GM21360 (cell line): ENCODE measurements around the gene FARP2.
"Not testable (repeated sequence)": the region's sequence is repeated elsewhere in the genome, so short reads cannot be mapped to it uniquely, and the experiment has no call there.

Source experiments
- ATAC-seq: cut with Tn5 transposase; IDR thresholded peaks from one replicate; pipeline ENCODE4 v1.9.1; 2021; ENCODE audit warnings: mild to moderate bottlenecking, moderate library complexity; ENCODE audit not compliant: unreplicated experiment

The FARP2 gene

DNA sequence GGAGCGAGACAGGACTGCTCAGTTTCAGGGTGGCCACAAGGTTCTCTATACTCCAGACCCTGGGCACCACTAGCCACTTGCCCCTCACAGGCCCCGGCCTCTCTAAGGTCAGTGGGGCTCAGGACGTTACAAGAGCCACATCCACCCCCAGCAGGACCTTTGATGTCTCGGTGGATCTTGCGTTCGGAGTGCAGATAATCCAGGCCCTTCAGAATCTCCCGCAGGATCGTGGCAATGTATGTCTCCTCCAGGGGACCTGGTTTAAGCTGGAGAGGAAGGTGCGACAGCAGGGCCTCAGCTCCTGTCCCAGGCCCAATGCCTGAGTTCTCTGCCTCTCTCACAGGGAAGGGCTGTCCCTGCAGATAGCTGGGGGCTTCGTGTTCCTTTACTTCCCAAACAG lies 143.9 kb downstream of the FARP2 start:
- no peak for ATAC-seq

- no peak for ATAC-seq
Observed at GRCh38 chr2:241500431-241500975, 144.4 kb downstream of the FARP2 start.

- no peak for ATAC-seq
Observed at GRCh38 chr2:241501099-241501541, 145.0 kb downstream of the FARP2 start.

DNA sequence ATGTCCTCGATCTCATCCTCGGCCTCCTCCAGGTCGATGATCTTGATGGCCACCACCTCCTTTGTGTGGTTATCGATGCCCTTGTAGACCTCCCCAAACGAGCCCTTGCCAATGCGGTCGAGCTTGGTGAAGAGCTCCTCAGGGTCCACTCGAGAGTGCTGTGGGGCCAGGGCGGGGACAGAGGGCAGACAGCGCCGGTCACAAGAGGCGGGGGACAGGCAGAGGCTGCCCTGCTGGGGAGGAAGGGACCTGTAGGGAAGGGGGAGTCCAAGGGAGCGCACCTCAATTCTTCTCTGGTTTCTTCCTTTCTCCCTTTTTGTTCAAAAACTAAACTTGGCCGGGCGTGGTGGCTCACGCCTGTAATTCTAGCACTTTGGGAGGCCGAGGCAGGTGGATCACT lies 145.5 kb downstream of the FARP2 start:
- ATAC-seq, result no peak

DNA sequence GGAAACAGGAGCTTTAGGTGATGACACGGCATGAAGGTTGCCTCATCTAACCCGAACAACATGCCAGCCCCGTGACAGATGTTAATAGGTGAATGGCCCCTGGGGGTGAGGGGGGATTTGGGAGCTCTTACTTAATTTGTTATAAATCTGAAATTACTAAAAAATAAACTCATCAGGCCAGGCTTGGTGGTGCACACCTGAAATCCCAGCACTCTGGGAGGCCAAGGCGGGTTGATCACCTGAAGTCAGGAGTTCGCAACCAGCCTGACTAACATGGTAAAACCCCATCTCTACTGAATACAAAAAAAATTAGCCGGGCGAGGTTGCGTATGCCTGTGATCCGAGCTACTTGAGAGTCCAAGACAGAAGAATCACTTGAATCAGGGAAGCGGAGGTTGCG lies 146.2 kb downstream of the FARP2 start:
- no peak for ATAC-seq

DNA sequence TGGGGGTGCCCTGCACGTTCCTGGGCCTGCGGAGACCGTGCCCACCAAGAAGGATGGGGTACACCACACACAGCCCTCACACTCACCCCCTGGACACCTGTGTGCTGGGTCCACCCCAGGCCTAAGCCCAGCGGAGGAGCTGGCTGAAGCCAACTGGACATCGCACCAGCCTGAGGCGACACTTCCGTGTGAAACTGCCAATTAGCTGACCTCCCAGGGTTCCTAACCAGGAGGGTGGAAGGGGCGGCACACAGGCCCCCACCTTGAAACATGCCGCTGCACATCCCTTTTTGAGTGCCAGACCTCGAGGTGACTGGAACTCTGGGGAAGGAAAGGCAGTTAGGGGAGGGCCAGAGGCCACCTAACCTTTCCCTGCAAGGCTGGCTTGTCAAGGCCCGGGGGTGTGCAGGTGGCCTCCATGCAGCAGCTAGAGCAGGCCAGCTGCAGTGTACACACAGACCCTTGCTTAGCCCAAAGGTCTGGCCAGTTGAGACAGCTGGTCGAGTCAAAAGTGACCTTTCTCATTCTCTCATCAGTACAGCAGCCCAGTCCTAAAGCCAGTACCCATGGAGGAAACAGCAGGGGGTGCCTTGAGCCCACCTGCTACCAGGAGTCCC lies 147.8 kb downstream of the FARP2 start:
- ATAC-seq, result no peak

DNA sequence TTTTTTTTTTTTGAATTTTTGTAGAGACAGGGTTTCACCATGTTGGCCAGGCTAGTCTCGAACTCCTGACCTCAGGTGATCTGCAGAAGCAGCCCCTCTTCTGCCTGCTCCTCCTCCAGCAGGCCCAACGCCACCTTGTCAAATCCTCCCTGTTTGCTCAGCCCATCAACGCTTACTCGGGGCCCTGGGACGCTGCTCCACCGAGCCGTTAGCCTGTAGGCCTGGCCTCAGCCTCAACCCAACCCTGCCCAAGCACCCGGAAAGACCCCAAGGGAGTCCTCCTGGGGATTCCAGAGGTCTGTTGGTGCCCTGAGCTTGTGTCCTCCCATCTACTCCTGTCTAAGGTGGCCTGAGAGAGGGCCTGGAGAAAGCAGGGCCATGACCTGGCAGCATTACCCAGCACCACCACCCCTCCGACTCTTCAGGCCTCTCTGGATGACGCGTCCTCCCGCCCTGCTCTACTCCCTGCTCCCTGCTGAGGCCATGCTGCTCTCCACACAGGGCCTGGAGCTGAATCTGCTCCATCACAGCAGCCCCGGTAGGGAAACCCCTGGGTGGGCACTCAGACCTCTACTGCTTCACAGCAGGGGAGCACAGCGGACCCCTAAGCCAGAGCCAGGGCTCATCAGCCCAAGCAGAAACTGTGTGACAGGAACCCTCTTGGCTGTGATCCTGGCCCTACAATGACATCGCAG lies 149.1 kb downstream of the FARP2 start:
- no peak for ATAC-seq

DNA sequence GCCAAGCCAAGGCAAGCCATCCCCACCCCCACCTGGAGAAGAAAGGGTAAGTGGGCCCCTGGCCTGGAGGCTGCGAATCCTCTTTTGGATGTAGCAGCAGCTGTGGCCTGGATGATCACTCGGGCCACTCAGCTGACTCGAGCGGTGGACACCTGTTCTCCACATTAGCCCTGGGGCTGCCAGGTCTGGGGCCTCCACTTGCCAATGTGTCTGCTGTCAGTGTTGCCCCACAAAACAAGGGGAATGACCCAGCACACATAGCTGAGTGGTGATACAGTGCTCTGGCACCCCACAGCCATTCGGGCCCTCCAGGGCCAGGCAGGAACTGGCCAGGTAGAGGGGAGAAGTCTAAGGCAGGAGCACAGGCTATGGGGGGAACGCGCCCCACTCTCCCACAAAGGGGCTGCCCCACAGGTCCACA lies 149.7 kb downstream of the FARP2 start:
- ATAC-seq, result no peak

DNA sequence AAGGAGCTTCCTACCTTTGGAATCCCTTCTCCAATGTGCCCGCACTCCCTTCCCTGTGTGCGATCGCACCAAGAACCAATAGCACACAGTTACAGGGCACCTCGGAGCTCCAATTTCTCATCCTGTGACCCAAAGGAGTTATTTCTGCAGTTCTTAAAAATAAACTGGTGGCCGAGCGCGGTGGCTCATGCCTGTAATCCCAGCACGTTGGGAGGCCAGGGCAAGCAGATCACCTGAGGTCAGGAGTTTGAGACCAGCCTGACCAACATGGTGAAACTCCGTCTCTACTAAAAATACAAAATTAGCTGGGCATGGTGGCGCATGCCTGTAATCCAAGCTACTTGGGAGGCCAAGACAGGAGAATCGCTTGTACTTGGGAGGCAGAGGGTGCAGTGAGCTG lies 150.2 kb downstream of the FARP2 start:
- ATAC-seq, result not testable (repeated sequence)

- no peak for ATAC-seq
Observed at GRCh38 chr2:241506793-241507429, 150.8 kb downstream of the FARP2 start.

DNA sequence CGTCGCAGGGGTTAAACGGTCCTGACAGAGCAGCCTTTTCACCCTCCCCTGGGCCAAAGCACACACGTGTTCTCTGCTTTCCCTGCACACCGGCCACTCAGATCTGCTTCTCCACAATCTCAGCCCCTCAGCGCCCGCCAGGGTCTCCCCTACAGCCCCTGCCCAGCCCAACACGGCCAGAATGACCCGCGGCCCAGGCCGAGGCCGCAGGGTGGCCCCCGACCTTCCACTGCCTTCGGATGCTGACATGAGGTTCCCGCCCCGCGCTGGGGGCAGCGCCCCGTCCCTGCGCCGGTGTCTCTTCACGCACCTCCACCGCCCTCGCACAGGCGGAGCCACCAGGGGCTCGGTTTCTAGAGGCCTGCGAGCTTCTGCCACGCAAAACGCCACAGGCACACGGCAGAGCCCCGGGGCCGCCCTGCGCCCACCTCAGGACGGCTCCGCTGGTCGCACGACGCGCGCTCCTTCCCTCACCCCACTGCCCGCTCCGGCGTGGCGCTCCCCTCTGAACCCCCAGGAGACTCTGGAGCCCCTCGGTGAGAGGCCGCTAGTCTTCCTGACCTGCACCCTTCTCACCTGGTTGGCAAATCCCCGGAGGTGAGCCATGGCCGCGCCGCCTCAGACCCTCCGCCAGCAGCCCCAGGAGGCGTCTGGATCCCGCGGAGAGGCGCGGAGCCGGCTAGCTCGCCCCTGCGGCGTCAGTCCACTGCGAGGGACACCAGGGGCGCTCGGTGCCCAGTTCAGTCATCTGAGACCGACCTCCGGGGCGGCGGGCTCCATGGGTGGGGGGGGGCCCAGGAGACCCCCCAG lies 151.6 kb downstream of the FARP2 start:
- peak; percentile 16 for ATAC-seq

GRCh38 chr2:241508240-241509154 lies 152.4 kb downstream of the FARP2 start, which contains the start of gene STK25:
TSS of gene STK25 (minus strand) at chr2:241508584. CDS start at chr2:241508035, 549 bp downstream.
- peak; percentile 93 for ATAC-seq

GRCh38 chr2:241509155-241509784 lies 153.2 kb downstream of the FARP2 start:
- no peak for ATAC-seq

- ATAC-seq, result no peak
Observed at GRCh38 chr2:241511091-241511741, 155.1 kb downstream of the FARP2 start.

DNA sequence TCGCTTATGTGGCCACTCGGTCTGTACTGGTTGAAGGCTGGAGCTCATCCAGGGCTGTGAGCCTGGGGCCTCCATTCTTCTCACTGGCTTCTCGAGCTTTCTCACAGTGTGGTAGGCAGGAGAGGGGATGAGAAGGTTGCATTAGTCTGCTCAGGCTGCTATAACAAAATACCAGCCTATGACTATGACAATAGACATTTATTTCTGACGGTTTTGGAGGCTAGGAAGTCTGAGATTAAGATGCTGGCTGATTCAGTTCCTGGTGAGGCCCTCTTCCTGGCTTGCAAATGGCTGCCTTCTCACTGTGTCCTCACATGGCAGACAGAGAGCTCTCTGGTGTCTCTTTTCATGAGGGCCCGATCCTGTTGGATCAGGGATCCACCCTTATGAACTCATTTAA lies 158.5 kb downstream of the FARP2 start:
- no peak for ATAC-seq

GRCh38 chr2:241514986-241515737 lies 159.1 kb downstream of the FARP2 start:
- no peak for ATAC-seq

DNA sequence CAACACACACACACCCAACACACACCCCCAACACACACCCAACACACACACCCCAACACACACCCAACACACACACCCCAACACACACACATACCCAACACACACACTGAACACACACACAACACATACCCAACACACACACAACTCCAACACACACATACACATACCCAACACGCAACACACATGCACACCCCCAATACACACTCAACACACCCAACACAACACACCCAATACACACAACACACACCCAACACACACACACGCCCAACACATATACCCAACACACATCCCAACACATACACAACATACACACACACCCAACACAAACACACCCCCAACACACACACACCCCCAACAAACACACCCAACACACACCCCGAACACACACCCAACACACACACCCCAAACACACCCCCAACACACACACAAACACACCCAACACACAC lies 160.5 kb downstream of the FARP2 start:
- no peak for ATAC-seq

- ATAC-seq, result no peak
Observed at GRCh38 chr2:241517297-241517696, 161.2 kb downstream of the FARP2 start.
